IMR-90 (cell line): Measurements from ENCODE around the gene RRP15. TPM values are rescaled to one million over a fixed set of nuclear protein-coding genes. Genes with fewer than 3 reads are reported as not detected.

Source experiments
- ATAC-seq: fragments of 200-7000 bp; cut with Tn5 transposase; 2 replicates; pipeline ENCODE4 v1.9.1; 2020; ENCODE audit warnings: low read depth, mild to moderate bottlenecking, moderate library complexity
- BruUV-seq: library from RNA; stranded (reverse); fragments of 400-500 nt; replicated peaks from 2 replicates; lab custom pipeline; 2021; lab: Mats Ljungman, UMichigan
- CTCF ChIA-PET: fragments of 300-600 bp; formaldehyde crosslinking; extraction: SDS; loops from one replicate; lab custom pipeline; 2021; ENCODE audit warnings: antibody characterized with exemption; lab: Yijun Ruan, JAX
- POLR2A ChIA-PET: fragments of 300-600 bp; sonication (Branson Sonifier 250); formaldehyde crosslinking; loops from one replicate; lab custom pipeline; 2022; ENCODE audit warnings: antibody characterized with exemption; ENCODE audit not compliant: unreplicated experiment; lab: Charles Lee
- DNase-seq: peaks from one replicate; pipeline ENCODE4 v3.0.0; 2013
- H2AFZ ChIP-seq: replicated peaks from 2 replicates; pipeline ENCODE3; 2013; ENCODE audit warnings: low read length, mild to moderate bottlenecking; ENCODE audit not compliant: poor library complexity
- H2AK5ac ChIP-seq: 2 replicates; pipeline ENCODE4 v1.6.1; 2013; ENCODE audit warnings: low read depth, low read length, inconsistent platforms
- H2AK9ac ChIP-seq: replicated peaks from 2 replicates; pipeline ENCODE3; 2013; ENCODE audit warnings: mild to moderate bottlenecking, low read depth, low read length, moderate library complexity; ENCODE audit not compliant: poor library complexity
- H2BK120ac ChIP-seq: 2 replicates; pipeline ENCODE4 v1.6.1; 2013; ENCODE audit warnings: low read depth, low read length, inconsistent platforms
- H2BK15ac ChIP-seq: 3 replicates; pipeline ENCODE4 v1.6.1; 2013; ENCODE audit warnings: low read depth, low read length, inconsistent platforms
- H2BK20ac ChIP-seq: 2 replicates; pipeline ENCODE4 v1.6.1; 2013; ENCODE audit warnings: low read depth, mild to moderate bottlenecking, inconsistent platforms, low read length, moderate library complexity
- H2BK5ac ChIP-seq: 2 replicates; pipeline ENCODE4 v1.6.1; 2013; ENCODE audit warnings: mild to moderate bottlenecking, low read depth, low read length, inconsistent platforms; ENCODE audit not compliant: poor library complexity, severe bottlenecking
- H3K14ac ChIP-seq: replicated peaks from 2 replicates; pipeline ENCODE4 v1.6.1; 2013; ENCODE audit warnings: low read depth, low read length, inconsistent platforms
- H3K18ac ChIP-seq: 2 replicates; pipeline ENCODE4 v1.6.1; 2013; ENCODE audit warnings: low read depth, low read length, control low read depth
- H3K23ac ChIP-seq: 2 replicates; pipeline ENCODE4 v1.6.1; 2013; ENCODE audit warnings: low read depth, low read length, inconsistent platforms
- H3K27ac ChIP-seq: 2 replicates; pipeline ENCODE4 v1.5.1; 2013; ENCODE audit warnings: mild to moderate bottlenecking, control low read depth, low read length; ENCODE audit not compliant: insufficient read depth
- H3K27me3 ChIP-seq: 2 replicates; pipeline ENCODE4 v1.6.1; 2013; ENCODE audit warnings: low read length; ENCODE audit not compliant: control insufficient read depth, insufficient read depth
- H3K36me3 ChIP-seq: 2 replicates; pipeline ENCODE4 v1.6.1; 2013; ENCODE audit warnings: low read length, mixed read lengths; ENCODE audit not compliant: control insufficient read depth, insufficient read depth
- H3K4ac ChIP-seq: 2 replicates; pipeline ENCODE4 v1.6.1; 2013; ENCODE audit warnings: low read depth, low read length, inconsistent platforms
- H3K4me1 ChIP-seq: 2 replicates; pipeline ENCODE4 v1.6.1; 2013; ENCODE audit warnings: low read length, mixed read lengths; ENCODE audit not compliant: control insufficient read depth, insufficient read depth
- H3K4me2 ChIP-seq: 2 replicates; pipeline ENCODE4 v1.6.1; 2013; ENCODE audit warnings: low read depth, mild to moderate bottlenecking, control low read depth, low read length, moderate library complexity
- H3K4me3 ChIP-seq: 2 replicates; pipeline ENCODE4 v1.5.1; 2013; ENCODE audit warnings: low read depth, mild to moderate bottlenecking, control low read depth, low read length, moderate library complexity; ENCODE audit not compliant: insufficient read depth
- H3K56ac ChIP-seq: 2 replicates; pipeline ENCODE4 v1.6.1; 2013; ENCODE audit warnings: low read length, inconsistent platforms; ENCODE audit not compliant: insufficient read depth; ENCODE audit errors: extremely low read depth
- H3K79me1 ChIP-seq, 2 experiments: 2 replicates each; pipeline ENCODE4 v1.6.1; 2013; ENCODE audit warnings: low read length in 2 of 2, inconsistent platforms in 1 of 2, low read depth in 1 of 2
- H3K9ac ChIP-seq: 2 replicates; pipeline ENCODE4 v1.6.1; 2013; ENCODE audit warnings: low read depth, low read length, control low read depth
- H3K9me1 ChIP-seq: 2 replicates; pipeline ENCODE4 v1.6.1; 2013; ENCODE audit warnings: low read length, inconsistent platforms; ENCODE audit not compliant: insufficient read depth
- H3K9me3 ChIP-seq: 2 replicates; pipeline ENCODE4 v1.6.1; 2013; ENCODE audit warnings: low read length; ENCODE audit not compliant: control insufficient read depth, insufficient read depth
- H4K20me1 ChIP-seq: 2 replicates; pipeline ENCODE4 v1.6.1; 2013; ENCODE audit warnings: low read length, inconsistent platforms; ENCODE audit not compliant: insufficient read depth
- H4K5ac ChIP-seq: 2 replicates; pipeline ENCODE4 v1.6.1; 2013; ENCODE audit warnings: mild to moderate bottlenecking, low read depth, low read length, control low read depth
- H4K8ac ChIP-seq, 2 experiments: 2 replicates each; pipeline ENCODE4 v1.6.1; 2013; ENCODE audit warnings: low read depth in 2 of 2, low read length in 2 of 2, control low read depth in 1 of 2, inconsistent platforms in 1 of 2
- H4K91ac ChIP-seq: 2 replicates; pipeline ENCODE4 v1.6.1; 2013; ENCODE audit warnings: low read depth, low read length, inconsistent platforms; ENCODE audit not compliant: insufficient read depth
- BHLHE40 ChIP-seq: fragments of 150-350 bp; IDR thresholded peaks from 2 replicates; pipeline ENCODE4 v1.6.1; 2016; ENCODE audit warnings: mild to moderate bottlenecking, low read depth, low read length
- CEBPB ChIP-seq: IDR thresholded peaks from 2 replicates; pipeline ENCODE4 v1.6.1; 2012; ENCODE audit warnings: low read depth, low read length, improper control_type of control experiment
- FOS ChIP-seq: fragments of 150-350 bp; IDR thresholded peaks from 2 replicates; pipeline ENCODE4 v1.6.1; 2016; ENCODE audit warnings: low read depth, low read length
- MAFK ChIP-seq: IDR thresholded peaks from 2 replicates; pipeline ENCODE4 v1.6.1; 2012; ENCODE audit warnings: low read depth, low read length, improper control_type of control experiment
- NFE2L2 ChIP-seq: fragments of 150-350 bp; IDR thresholded peaks from 2 replicates; pipeline ENCODE4 v1.6.1; 2016; ENCODE audit warnings: low read depth, mild to moderate bottlenecking, low read length
- RAD21 ChIP-seq: IDR thresholded peaks from 2 replicates; pipeline ENCODE4 v1.6.1; 2012; ENCODE audit warnings: low read length, improper control_type of control experiment
- RCOR1 ChIP-seq: IDR thresholded peaks from 2 replicates; pipeline ENCODE4 v1.6.1; 2012; ENCODE audit warnings: mild to moderate bottlenecking, low read length, improper control_type of control experiment; ENCODE audit not compliant: insufficient replicate concordance
- SMC3 ChIP-seq: fragments of 150-350 bp; IDR thresholded peaks from 2 replicates; pipeline ENCODE4 v1.6.1; 2016; ENCODE audit warnings: low read depth, mild to moderate bottlenecking, antibody characterized with exemption, low read length, moderate library complexity
- WGBS, 2 experiments: methylation state at CpG; one replicate each; pipeline versions ENCODE4 v1.1.5 to v1.1.7; 2013; ENCODE audit warnings: missing lambda C conversion rate in 2 of 2; ENCODE audit not compliant: insufficient read length in 1 of 2; ENCODE audit errors: extremely low coverage in 2 of 2; 5-methylcytosine and 5-hydroxymethylcytosine counted together
- dilution Hi-C: fragments of 300-500 bp; cut with HindIII; formaldehyde crosslinking; loops from one replicate; pipeline ENCODE4 v1.14.3; 2018; ENCODE audit warnings: low sequenced_read_pairs; ENCODE audit not compliant: unreplicated experiment
- in situ Hi-C: fragments of 300-500 bp; cut with MboI; formaldehyde crosslinking; loops from 3 replicates; pipeline ENCODE4 v1.14.3; 2019; ENCODE audit warnings: low sequenced_read_pairs, inconsistent platforms, mixed read lengths
- intact Hi-C: fragments of 100-400 bp; cut with micrococcal nuclease; formaldehyde crosslinking; loops from 2 replicates; pipeline ENCODE4 v1.10.0; 2022
- polyA plus RNA-seq, 3 experiments: library from polyadenylated mRNA; depleted of rRNA; stranded (reverse); fragments of >200 nt; gene quantifications; 2 replicates each; pipeline ENCODE4 v1.2.3, GENCODE V29; 2012; ENCODE audit warnings: low replicate concordance in 1 of 3
- total RNA-seq: library from RNA; depleted of rRNA; stranded (reverse); fragments of >200 nt; gene quantifications from 2 replicates; pipeline ENCODE4 v1.2.3, GENCODE V29; 2012

RRP15 gene
- total and polyA plus RNA-seq, 2 of the 4 experiments (the other 2 are of a cell fraction): 3.1 to 4.1 TPM

GRCh38 chr1:218363141-218363540 is 78.0 kb downstream of the RRP15 start:
- Histone ChIP-seq H2BK15ac (no peak overlapping the region), H3K27me3 (no peaks in the 10 kb centered on the region), H3K9ac (no peak overlapping the region), H3K36me3 (peaks cover 1% of the 10 kb centered on the region; the same call in 1 of the 2 replicates), H3K4ac (no peak overlapping the region; the same call in 1 of the 2 replicates), H2AK9ac (no peak overlapping the region), H4K91ac (no peak overlapping the region), H3K79me1 (peaks cover 3 to 6% of the 10 kb centered on the region in 2 experiments; a peak in 2 of 4 replicates), H3K56ac (no peak overlapping the region), H3K4me3 (no peak overlapping the region), H3K4me2 (no peak overlapping the region), H3K14ac (no peak overlapping the region), H2BK20ac (no peak overlapping the region), H2AK5ac (no peak overlapping the region), H3K18ac (no peak overlapping the region), H3K9me3 (no peaks in the 10 kb centered on the region), H3K9me1 (peaks cover 12% of the 10 kb centered on the region; the same call in 1 of the 2 replicates), H3K23ac (no peak overlapping the region), H3K4me1 (peaks cover 22% of the 10 kb centered on the region), H3K27ac (no peak overlapping the region), H2BK120ac (no peak overlapping the region), H4K8ac (no peak overlapping the region), H4K20me1 (no peaks in the 10 kb centered on the region), H4K5ac (no peak overlapping the region), H2AFZ (no peak overlapping the region), H2BK5ac (no peak overlapping the region)
- ChIA-PET CTCF (interaction anchor here (0.9 kb wide), 1 partner anchor 9 kb away, joined by 3 read pairs; no protein-coding TSS in a partner anchor), POLR2A (no interaction called here)
- BruUV-seq: no TSS peak
- DNase-seq (no peak), ATAC-seq (no peak)
- TF ChIP-seq CEBPB: no peak
- no peak for TF ChIP-seq SMC3
- no peak for TF ChIP-seq RCOR1
- TF ChIP-seq NFE2L2: no peak
- TF ChIP-seq MAFK: no peak
- TF ChIP-seq RAD21: no peak
- no peak for TF ChIP-seq FOS
- TF ChIP-seq BHLHE40: no peak
- in situ Hi-C loops (no loop called here), dilution Hi-C loops (no loop called here), intact Hi-C loops (no loop called here)
- no CpG with 5 or more reads among the region's 1 CpG for WGBS, 2 experiments
